DOHH2 (cell line): Measurements from ENCODE around the gene FAM78B.

ENCODE experiments used
- EZH2phosphoT487 ChIP-seq: fragments of 200-600 bp; sonication (generic); IDR thresholded peaks from 2 replicates; pipeline ENCODE4 v1.6.1; 2017; ENCODE audit warnings: borderline replicate concordance, mild to moderate bottlenecking, antibody characterized with exemption, low read length, moderate library complexity, mixed read lengths
- TF ChIP-seq, protein P1 (sequence below): fragments of 200-600 bp; sonication (generic); IDR thresholded peaks from one replicate; pipeline ENCODE4 v1.5.1; 2014; ENCODE audit warnings: antibody characterized with exemption, mild to moderate bottlenecking, low read depth, low read length; ENCODE audit not compliant: poor library complexity, severe bottlenecking

- TF ChIP-seq EZH2phosphoT487: no peak
- TF ChIP-seq, protein P1, sequence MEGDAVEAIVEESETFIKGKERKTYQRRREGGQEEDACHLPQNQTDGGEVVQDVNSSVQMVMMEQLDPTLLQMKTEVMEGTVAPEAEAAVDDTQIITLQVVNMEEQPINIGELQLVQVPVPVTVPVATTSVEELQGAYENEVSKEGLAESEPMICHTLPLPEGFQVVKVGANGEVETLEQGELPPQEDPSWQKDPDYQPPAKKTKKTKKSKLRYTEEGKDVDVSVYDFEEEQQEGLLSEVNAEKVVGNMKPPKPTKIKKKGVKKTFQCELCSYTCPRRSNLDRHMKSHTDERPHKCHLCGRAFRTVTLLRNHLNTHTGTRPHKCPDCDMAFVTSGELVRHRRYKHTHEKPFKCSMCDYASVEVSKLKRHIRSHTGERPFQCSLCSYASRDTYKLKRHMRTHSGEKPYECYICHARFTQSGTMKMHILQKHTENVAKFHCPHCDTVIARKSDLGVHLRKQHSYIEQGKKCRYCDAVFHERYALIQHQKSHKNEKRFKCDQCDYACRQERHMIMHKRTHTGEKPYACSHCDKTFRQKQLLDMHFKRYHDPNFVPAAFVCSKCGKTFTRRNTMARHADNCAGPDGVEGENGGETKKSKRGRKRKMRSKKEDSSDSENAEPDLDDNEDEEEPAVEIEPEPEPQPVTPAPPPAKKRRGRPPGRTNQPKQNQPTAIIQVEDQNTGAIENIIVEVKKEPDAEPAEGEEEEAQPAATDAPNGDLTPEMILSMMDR: no peak
Measured at GRCh38 chr1:166029196-166029945, 137.4 kb downstream of the FAM78B start.
